HUDEP-2 (cell line): ENCODE measurements around the gene TTLL13.

ENCODE experiments used
- DNase-seq, 76 experiments: peaks; one replicate each; lab custom pipeline; 2025; ENCODE audit not compliant: unreplicated experiment in 76 of 76; lab: John Stamatoyannopoulos, UW

The TTLL13 gene, protein sequence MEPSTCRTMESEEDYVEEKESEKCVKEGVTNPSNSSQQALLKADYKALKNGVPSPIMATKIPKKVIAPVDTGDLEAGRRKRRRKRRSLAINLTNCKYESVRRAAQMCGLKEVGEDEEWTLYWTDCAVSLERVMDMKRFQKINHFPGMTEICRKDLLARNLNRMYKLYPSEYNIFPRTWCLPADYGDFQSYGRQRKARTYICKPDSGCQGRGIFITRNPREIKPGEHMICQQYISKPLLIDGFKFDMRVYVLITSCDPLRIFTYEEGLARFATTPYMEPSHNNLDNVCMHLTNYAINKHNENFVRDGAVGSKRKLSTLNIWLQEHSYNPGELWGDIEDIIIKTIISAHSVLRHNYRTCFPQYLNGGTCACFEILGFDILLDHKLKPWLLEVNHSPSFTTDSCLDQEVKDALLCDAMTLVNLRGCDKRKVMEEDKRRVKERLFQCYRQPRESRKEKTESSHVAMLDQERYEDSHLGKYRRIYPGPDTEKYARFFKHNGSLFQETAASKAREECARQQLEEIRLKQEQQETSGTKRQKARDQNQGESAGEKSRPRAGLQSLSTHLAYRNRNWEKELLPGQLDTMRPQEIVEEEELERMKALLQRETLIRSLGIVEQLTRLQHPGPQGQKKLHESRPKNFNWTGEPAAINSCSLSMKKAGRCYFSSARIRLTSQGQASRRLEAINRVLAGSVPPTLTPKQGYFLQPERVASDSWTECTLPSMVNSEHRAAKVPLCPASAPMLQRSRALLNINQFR

GRCh38 chr15:90249203-90249863, at the start of gene TTLL13:
TTLL13 (plus strand) TSS chr15:90249556; CDS start chr15:90250631, 1,075 bp downstream.
- DNase-seq = peak in 75 of 76 experiments; percentile 33 to 96 (median 87)

GRCh38 chr15:90200534-90201129, 48.7 kb upstream of the TTLL13 start:
- no peak for DNase-seq

- DNase-seq = peak in 43 of 76 experiments; percentile 11 to 64 (median 40)
These were observed 48.0 kb upstream of the TTLL13 start, which contains the start of gene SEMA4B for GRCh38 chr15:90201130-90201943. SEMA4B (plus strand) TSS chr15:90201330; CDS start chr15:90201579, 249 bp downstream.

- DNase-seq = no peak
These were observed 47.4 kb upstream of the TTLL13 start for GRCh38 chr15:90201944-90202375.

GRCh38 chr15:90202929-90203328, 46.4 kb upstream of the TTLL13 start:
- no peak for DNase-seq

DNA sequence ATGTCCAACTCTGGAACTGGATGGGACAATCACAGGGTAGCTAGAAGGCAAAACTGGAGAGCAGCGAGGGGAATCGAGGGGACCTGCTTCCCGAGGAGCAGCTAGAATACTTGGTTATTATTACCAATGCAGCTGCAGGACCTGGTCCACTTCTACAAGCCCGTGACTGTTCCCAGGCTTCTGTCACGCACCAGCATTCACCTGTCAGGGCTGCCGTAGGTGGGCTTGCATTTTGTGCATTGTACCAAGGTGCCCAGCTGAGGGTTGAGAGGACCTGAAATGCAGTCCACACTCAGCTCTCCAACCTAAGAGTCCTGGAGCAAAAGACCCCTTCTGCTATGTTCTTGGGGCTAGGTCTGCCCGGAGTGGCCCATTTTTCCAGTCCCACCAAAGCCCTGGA, 45.9 kb upstream of the TTLL13 start:
- no peak for DNase-seq

GRCh38 chr15:90203922-90204321, 45.4 kb upstream of the TTLL13 start:
- DNase-seq = no peak

DNA sequence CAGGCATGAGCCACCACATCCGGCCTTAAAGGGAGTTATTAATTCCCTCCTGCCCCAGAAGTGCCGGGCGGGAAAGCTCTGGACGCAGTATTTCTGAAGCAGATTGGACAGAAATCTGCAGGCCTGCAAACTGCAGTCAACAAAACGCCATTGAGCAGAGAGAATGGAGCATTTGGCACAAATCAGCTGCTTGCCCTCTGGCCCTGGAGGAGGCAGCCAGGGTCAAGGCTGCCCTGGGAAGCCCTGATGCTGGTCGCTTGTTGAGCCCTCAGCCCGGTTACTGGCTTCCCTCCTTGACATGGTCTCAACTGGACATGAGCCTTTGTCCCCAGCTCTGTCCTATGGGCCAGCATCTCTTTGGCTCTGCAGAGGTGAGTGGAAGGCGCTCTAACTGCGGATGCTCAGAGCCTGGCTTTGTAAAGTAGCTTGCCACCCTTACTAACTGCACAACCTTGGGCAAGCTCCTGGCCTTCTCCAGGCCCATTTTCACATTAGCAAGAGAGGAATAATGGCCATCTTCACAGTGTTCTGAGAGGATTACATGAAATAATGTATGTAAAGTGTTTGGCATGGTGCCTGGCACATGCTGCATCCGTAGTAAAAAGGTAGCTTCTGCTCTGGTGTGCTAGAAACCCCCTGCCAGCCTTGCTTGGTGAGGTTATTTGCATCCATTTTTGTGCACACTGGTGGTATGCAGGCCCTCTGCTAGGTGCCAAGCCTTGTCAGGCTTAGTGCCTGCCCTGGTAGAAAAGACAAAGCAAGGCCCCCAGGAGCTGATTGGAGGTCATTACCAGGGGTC, 44.1 kb upstream of the TTLL13 start:
- DNase-seq = no peak

- no peak for DNase-seq
These were observed 43.5 kb upstream of the TTLL13 start for GRCh38 chr15:90205886-90206285.

DNA sequence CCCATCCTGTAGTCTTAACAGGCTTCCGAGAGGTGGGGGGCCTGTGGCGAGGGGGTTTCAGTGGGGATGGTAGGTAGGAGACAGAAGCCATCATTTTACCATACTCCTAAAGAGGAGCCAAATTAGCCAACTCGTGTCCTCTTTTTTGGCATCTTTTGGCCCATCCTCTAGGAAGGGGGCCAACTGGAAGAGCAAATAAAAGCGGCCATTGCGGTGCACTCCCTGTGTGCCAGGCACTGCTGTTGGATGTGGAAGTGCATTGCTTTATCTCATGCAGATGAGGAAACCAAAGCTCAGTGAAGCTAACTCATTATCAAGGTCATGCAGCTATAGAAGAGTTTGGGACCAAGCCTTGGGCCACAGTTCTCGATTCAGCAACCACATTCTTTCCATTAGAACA, 42.1 kb upstream of the TTLL13 start:
- DNase-seq = no peak

GRCh38 chr15:90208356-90208755, 41.0 kb upstream of the TTLL13 start:
- no peak for DNase-seq

- no peak for DNase-seq
These were observed 39.8 kb upstream of the TTLL13 start for GRCh38 chr15:90209591-90209990.

- no peak for DNase-seq
These were observed 38.8 kb upstream of the TTLL13 start for GRCh38 chr15:90210593-90210992.

- no peak for DNase-seq
These were observed 38.3 kb upstream of the TTLL13 start for GRCh38 chr15:90211009-90211408.

GRCh38 chr15:90211440-90212143, 37.8 kb upstream of the TTLL13 start:
- DNase-seq = peak in 27 of 76 experiments; percentile 9 to 57 (median 22)

DNA sequence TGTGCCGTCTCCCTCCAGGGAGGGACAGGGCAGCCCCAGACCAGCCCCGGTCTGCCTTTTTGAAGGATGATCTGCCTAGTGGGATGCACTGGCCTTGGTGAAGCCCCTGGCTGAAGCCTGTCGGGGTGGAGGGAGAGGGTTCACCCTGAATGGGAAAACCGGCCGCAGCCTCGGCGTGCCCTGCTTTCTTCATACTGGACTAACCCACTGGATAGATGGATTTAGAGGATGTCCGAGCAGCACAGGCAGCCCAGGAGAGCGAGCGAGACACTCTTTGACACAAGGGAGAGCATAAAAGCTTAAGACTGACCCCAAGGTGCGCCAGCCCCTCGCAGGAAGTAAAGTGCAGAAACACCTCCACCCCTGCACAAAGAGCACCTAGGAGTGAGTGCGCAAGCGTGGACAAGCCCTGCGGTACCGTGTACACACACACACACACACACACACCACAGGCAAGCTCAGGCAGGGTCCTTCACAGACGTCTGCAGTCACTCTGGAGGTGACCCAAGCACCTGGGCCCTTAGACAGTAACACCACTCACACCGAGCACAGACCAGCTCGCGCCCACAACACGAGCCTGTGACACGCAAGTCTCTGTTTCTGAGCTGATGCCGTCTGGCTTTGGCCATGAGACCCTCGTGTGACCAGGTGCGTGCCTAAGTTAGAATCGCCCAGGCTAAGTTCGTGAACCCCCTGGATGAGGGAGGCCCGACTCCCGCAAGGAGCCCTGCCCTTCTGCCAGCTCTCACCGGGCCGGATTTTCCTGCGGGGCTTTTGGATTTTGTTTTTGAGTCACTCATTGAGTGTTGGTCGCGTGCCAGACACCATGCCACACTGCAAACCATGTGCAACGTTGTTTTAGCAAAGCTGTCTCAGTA, 36.9 kb upstream of the TTLL13 start:
- no peak for DNase-seq

GRCh38 chr15:90213122-90213817, 36.1 kb upstream of the TTLL13 start:
- DNase-seq = peak in 11 of 76 experiments; percentile 7 to 37 (median 19)
